SK-N-MC (cell line): ENCODE results near the gene EPG5.

Experiments used
- EZH2 ChIP-seq: fragments of 200-600 bp; sonication (generic); IDR thresholded peaks from one replicate; pipeline ENCODE4 v1.6.1; 2017; ENCODE audit warnings: antibody characterized with exemption
- FOXP2 ChIP-seq: optimal IDR thresholded peaks from 2 replicates; pipeline ENCODE3; 2011; ENCODE audit warnings: mild to moderate bottlenecking, moderate library complexity; ENCODE audit not compliant: insufficient read depth; ENCODE audit errors: extremely low read length, control extremely low read depth
- POLR2AphosphoS5 ChIP-seq: IDR thresholded peaks from 2 replicates; pipeline ENCODE4 v1.6.1; 2012; ENCODE audit warnings: mild to moderate bottlenecking, low read depth, low read length, borderline replicate concordance

DNA sequence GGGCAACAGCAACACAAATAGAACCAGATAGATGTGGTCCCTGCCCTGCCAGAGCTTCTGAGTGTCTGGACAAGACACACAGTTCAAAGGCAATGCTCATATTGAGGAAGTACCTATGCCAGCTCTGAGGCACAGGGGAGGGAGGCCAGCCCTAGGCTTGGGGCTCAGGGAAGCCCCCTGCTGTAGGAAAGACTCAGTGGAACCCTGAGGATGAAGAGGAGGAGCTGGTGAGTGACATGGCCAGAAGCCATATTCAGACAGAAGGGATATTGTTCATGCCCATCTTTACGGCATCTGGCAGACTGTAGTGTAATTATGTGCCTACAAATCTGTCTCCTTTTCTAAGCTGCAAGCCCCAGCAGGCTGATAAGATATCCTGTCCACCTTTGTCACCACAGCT, 132.8 kb downstream of the EPG5 start:
- no peak for TF ChIP-seq EZH2
- TF ChIP-seq POLR2AphosphoS5, result no peak
- TF ChIP-seq FOXP2, result no peak
